HUES64 (cell line): ENCODE results near the gene ZFAND4.
"Not testable (repeated sequence)": the region's sequence is repeated elsewhere in the genome, so short reads cannot be mapped to it uniquely, and the experiment has no call there.

Experiments
- H3K27ac ChIP-seq: 2 replicates; pipeline ENCODE4 v1.7.0; 2013; ENCODE audit warnings: low read depth, low read length, inconsistent platforms
- H3K27me3 ChIP-seq: 2 replicates; pipeline ENCODE4 v1.6.1; 2013; ENCODE audit warnings: mild to moderate bottlenecking, low read length; ENCODE audit not compliant: insufficient read depth
- H3K36me3 ChIP-seq: 2 replicates; pipeline ENCODE4 v1.6.1; 2013; ENCODE audit warnings: mild to moderate bottlenecking, low read length; ENCODE audit not compliant: insufficient read depth
- H3K4me1 ChIP-seq: 2 replicates; pipeline ENCODE4 v1.6.1; 2013; ENCODE audit warnings: mild to moderate bottlenecking, low read length, moderate library complexity; ENCODE audit not compliant: insufficient read depth
- H3K4me3 ChIP-seq: 2 replicates; pipeline ENCODE4 v1.5.1; 2013; ENCODE audit warnings: mild to moderate bottlenecking, low read length, moderate library complexity
- H3K9ac ChIP-seq: 2 replicates; pipeline ENCODE4 v1.6.1; 2013; ENCODE audit warnings: mild to moderate bottlenecking, low read depth, low read length
- H3K9me3 ChIP-seq: 2 replicates; pipeline ENCODE4 v1.6.1; 2013; ENCODE audit warnings: low read depth, low read length; ENCODE audit not compliant: insufficient read depth
- WGBS: fragments of 150-250, 120-280 bp; methylation state at CpG from one replicate; pipeline ENCODE4 v1.1.7; 2013; ENCODE audit warnings: missing lambda C conversion rate; 5-methylcytosine and 5-hydroxymethylcytosine counted together

ZFAND4 gene

GRCh38 chr10:45589009-45589408, 83.6 kb downstream of the ZFAND4 start:
- Histone ChIP-seq H3K9ac (no peak overlapping the region), H3K27ac (no peak overlapping the region), H3K4me1 (0 out of 2 replicates have a peak, but pooled peaks cover 6% of the 10 kb centered on the region), H3K27me3 (no peaks in the 10 kb centered on the region), H3K4me3 (no peak overlapping the region), H3K9me3 (no peaks in the 10 kb centered on the region), H3K36me3 (0 out of 2 replicates have a peak, but pooled peaks cover 3% of the 10 kb centered on the region)

- no peak overlapping the region for H3K27ac ChIP-seq
- H3K4me1 ChIP-seq, result peaks cover 5% of the 10 kb centered on the region; the same call in 1 of the 2 replicates
- H3K9ac ChIP-seq, result no peak overlapping the region
- H3K27me3 ChIP-seq, result no peaks in the 10 kb centered on the region
- no peak overlapping the region for H3K4me3 ChIP-seq
- 0 out of 2 replicates have a peak, but pooled peaks cover 3% of the 10 kb centered on the region for H3K36me3 ChIP-seq
- H3K9me3 ChIP-seq, result no peaks in the 10 kb centered on the region
- 100% methylated on average over 2 of the region's 3 CpGs for WGBS
These were observed 86.3 kb downstream of the ZFAND4 start for GRCh38 chr10:45586028-45586824.

- no peak overlapping the region for H3K9ac ChIP-seq
- H3K27ac ChIP-seq, result no peak overlapping the region
- 92% methylated on average over 2 of the region's 2 CpGs for WGBS
- H3K4me3 ChIP-seq, result no peak overlapping the region
- H3K9me3 ChIP-seq, result no peaks in the 10 kb centered on the region
- H3K4me1 ChIP-seq, result peaks cover 9% of the 10 kb centered on the region; the same call in 1 of the 2 replicates
- no peaks in the 10 kb centered on the region for H3K27me3 ChIP-seq
- H3K36me3 ChIP-seq, result 0 out of 2 replicates have a peak, but pooled peaks cover 3% of the 10 kb centered on the region
These were observed 87.4 kb downstream of the ZFAND4 start for GRCh38 chr10:45585131-45585530.

- Histone ChIP-seq H3K4me3 (no peak overlapping the region), H3K27ac (no peak overlapping the region), H3K4me1 (peaks cover 9% of the 10 kb centered on the region; the same call in 1 of the 2 replicates), H3K9ac (no peak overlapping the region), H3K36me3 (no peaks in the 10 kb centered on the region), H3K27me3 (no peaks in the 10 kb centered on the region), H3K9me3 (no peaks in the 10 kb centered on the region)
- 100% methylated on average over 1 of the region's 1 CpG for WGBS
These were observed 90.2 kb downstream of the ZFAND4 start for GRCh38 chr10:45582386-45582781.

GRCh38 chr10:45581582-45582385, 90.8 kb downstream of the ZFAND4 start:
- Histone ChIP-seq H3K27me3 (no peaks in the 10 kb centered on the region), H3K4me1 (peaks cover 9% of the 10 kb centered on the region; the same call in 1 of the 2 replicates), H3K27ac (no peak overlapping the region), H3K9me3 (no peaks in the 10 kb centered on the region), H3K4me3 (no peak overlapping the region), H3K36me3 (no peaks in the 10 kb centered on the region), H3K9ac (no peak overlapping the region)
- 90% methylated on average over 3 of the region's 3 CpGs for WGBS

- Histone ChIP-seq H3K27me3 (no peaks in the 10 kb centered on the region), H3K36me3 (no peaks in the 10 kb centered on the region), H3K9ac (no peak overlapping the region), H3K9me3 (no peaks in the 10 kb centered on the region), H3K4me1 (peaks cover 12% of the 10 kb centered on the region), H3K4me3 (no peak overlapping the region), H3K27ac (no peak overlapping the region)
These were observed 91.4 kb downstream of the ZFAND4 start for GRCh38 chr10:45581216-45581549.

- Histone ChIP-seq H3K9ac (no peak overlapping the region), H3K9me3 (no peaks in the 10 kb centered on the region), H3K27me3 (no peaks in the 10 kb centered on the region), H3K27ac (no peak overlapping the region), H3K36me3 (no peaks in the 10 kb centered on the region), H3K4me1 (peaks cover 18% of the 10 kb centered on the region), H3K4me3 (no peak overlapping the region)
- WGBS, result 87% methylated on average over 8 of the region's 8 CpGs
These were observed 92.0 kb downstream of the ZFAND4 start for GRCh38 chr10:45580371-45581215.

- H3K36me3 ChIP-seq, result no peaks in the 10 kb centered on the region
These were observed 94.1 kb downstream of the ZFAND4 start for GRCh38 chr10:45578384-45578971.

GRCh38 chr10:45575966-45576597, 96.5 kb downstream of the ZFAND4 start:
- Histone ChIP-seq H3K27ac (no peak overlapping the region), H3K9ac (no peak overlapping the region), H3K27me3 (no peaks in the 10 kb centered on the region), H3K36me3 (no peaks in the 10 kb centered on the region), H3K4me1 (peaks cover 24% of the 10 kb centered on the region), H3K9me3 (no peaks in the 10 kb centered on the region), H3K4me3 (no peak overlapping the region)
- WGBS, result 73% methylated on average over 3 of the region's 3 CpGs

More at GRCh38 chr10:45578384-45578971, 94.1 kb downstream of the ZFAND4 start:
- H3K27ac ChIP-seq, result no peak overlapping the region
- no peaks in the 10 kb centered on the region for H3K9me3 ChIP-seq
- H3K9ac ChIP-seq, result no peak overlapping the region
- H3K4me1 ChIP-seq, result peaks cover 30% of the 10 kb centered on the region
- no peak overlapping the region for H3K4me3 ChIP-seq
- 93% methylated on average over 1 of the region's 2 CpGs for WGBS
- H3K27me3 ChIP-seq, result no peaks in the 10 kb centered on the region

GRCh38 chr10:45575032-45575761, 97.4 kb downstream of the ZFAND4 start:
- not testable (repeated sequence) for H3K4me3 ChIP-seq, H3K27me3 ChIP-seq, H3K36me3 ChIP-seq, H3K9ac ChIP-seq, H3K27ac ChIP-seq, H3K9me3 ChIP-seq
- H3K4me1 ChIP-seq, result peaks cover 30% of the 10 kb centered on the region
- WGBS, result 51% methylated on average over 11 of the region's 11 CpGs
